AG08395 (cell line): Measurements from ENCODE around the gene TMEM221.

Source experiments
- DNase-seq: peaks from one replicate; pipeline ENCODE4 v3.0.0; 2012; ENCODE audit warnings: mixed read lengths, low spot score

The TMEM221 gene

DNA sequence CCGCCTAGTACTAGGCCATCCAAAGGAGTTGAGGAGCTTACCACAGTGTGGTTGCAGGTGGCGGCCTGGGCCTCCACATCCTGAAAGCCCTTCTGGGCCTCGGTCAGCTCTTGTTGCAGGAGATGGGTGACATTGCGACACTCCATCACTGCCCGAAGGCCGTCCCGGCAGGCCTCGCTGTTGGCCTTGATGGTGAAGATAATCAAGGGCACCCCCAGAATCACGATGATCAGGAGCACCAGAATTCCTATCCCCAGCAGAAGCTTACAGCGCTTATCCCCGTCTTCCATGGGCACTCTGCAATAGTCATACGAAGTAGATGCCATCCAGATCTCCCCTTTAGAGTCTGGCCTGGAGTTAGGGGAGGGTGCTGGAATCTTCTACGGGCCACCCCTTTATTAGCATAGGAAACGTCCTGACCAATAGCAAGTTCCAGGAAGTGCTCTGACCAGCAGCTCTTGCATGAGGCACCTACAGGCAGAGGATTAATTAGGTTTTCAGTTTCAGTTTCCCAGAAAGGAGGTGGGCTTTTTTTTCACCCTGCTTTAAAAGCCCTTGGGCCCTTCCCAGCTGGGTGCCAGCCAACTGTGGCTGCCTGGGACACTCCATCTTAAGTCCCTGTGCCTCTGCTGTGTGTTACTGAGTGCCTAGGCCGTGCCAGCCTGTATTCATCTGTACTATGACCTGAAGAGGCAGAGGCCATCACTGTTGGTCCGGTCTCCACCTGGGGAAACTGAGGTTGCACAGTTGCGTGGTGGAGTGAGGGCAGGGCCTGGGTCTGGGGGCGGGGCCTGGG, 43.0 kb downstream of the TMEM221 start, which contains the start of gene BST2:
TSS of gene BST2 (minus strand) at position 381 of the 796 bp plus-strand sequence. CDS start at position 326, 55 bp downstream.
- DNase-seq, result peak; percentile 52

DNA sequence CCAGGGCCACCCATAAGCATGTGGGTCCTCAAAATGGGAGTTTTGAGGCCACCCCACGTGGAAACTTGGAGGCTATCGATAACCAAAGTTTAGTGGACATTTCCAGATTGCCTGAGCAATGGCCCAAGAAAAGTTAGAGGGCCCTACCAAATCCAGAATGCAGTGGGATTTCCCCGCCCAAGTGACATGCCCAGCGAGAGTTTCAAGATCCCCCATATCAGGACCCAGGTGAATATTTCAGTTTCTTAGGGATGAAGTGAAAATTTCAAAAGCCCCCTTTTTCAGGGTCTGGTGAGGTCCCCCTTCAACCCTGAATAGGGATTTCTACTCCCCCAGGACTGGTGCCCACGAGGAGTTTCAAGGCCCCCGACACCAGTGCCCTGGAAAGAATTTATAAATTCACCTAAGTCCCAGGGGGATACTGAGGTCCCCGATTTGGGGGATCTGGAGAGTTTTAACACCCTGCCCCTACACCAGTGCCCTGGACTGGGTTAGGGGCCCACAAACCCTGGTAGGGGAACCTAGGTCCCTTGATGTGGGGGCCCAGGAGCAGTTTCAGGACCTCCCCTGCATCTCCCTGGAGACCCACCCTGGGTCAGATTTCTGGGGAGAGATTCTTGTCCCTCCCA, 43.7 kb downstream of the TMEM221 start:
- DNase-seq, result no peak

DNA sequence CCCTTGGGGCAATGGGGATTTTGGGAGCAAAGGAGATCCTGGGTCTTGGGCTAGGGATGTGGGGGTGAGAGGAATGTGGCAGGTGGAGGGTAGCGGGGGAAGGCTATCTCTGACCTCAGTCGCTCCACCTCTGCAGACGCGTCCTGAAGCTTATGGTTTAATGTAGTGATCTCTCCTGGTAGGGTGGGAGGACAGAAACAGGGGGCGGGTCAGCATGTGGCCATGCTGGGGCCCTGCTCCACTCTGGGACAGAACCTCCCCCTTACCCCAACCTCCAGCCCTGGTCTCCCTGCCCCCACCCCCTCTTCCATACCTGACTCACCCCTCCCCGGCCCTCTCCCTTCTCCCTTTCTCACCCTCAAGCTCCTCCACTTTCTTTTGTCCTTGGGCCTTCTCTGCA, 44.5 kb downstream of the TMEM221 start:
- DNase-seq, result no peak

DNA sequence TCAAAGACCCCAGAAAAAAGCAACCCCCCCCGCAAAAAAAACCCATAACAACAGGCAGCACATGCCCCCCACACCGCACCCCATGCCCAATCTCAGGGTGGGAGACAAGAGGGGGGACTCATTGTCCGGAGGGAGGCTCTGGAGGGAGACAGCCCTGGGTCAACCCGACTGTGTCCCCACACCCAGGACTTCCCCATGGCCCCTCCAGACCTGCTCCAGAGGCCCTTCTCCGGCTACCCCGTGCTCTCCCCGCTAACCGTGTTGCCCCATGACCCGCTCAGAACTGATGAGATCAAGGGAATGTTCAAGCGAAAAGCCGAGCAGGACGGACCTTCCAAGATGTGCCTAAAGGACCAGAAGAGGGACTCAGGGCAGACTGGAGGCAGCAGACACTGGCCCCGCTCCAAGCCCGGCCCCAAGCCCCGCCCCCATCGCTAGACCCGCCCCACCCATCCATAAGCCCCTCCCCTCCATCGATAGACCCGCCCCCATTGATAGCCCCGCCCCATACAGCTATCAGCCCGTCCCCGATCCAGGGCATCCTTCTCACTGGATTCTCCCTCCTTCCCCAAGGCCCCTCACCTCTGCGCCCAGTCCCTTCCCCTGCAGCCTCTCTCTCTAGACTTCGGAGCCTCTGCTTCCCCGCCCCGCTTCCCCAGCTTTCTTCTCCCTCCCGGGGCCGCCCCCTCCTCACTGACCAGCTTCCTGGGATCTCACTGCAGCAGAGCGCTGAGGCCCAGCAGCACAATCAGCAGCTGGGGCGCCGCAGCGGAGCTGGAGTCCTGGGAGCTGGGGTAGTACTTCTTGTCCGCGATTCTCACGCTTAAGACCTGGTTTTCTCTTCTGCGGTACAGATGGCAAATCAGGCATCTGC, 45.2 kb downstream of the TMEM221 start:
- DNase-seq, result peak; percentile 68

DNA sequence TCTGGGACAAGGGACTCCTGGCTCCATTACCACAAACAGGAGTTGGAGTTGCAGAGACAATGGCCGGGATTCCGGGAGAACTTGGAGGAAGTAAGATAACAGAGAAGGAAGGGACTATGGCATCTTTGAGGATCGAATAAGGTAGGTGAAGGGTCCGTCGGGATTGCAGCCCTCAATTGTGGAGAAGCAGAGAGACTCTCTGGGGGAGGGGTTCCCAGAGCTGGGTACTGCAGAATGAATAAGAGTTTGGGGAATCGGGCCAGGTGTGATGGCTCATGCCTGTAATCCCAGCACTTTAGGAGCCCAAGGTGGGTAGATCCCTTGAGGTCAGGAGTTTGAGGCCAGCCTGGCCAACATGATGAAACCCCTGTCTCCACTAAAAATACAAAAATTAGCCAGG, 46.8 kb downstream of the TMEM221 start:
- no peak for DNase-seq

DNA sequence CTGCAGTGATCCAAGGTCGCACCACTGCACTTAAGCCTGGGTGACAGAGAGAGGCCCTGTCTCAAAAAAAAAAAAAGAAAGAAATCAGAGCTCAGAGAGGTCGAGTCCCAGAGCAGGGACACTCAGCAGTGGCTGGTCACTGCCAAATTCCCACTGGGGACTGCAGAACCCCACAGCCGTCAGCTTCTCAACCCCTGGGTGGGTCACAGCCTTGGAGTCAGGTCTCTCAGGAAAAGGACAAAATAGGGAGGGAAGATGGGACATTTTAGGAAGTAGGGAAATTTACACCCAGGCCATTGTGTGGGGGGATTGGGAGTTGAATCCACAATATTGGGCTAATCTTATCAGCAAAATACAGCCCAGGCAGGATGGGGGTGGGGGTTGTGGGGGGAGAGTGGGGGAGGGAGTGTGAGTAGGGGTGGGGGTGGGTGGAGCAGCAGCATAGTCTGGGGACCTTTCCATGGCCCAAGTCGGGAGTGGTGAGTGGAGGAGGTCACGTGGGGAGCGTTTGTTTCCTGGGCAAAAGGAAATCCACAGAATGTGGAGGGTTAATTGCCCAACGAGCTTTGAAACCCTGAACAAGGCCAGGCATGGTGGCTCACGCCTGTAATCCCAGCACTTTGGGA, 49.5 kb downstream of the TMEM221 start:
- no peak for DNase-seq

DNA sequence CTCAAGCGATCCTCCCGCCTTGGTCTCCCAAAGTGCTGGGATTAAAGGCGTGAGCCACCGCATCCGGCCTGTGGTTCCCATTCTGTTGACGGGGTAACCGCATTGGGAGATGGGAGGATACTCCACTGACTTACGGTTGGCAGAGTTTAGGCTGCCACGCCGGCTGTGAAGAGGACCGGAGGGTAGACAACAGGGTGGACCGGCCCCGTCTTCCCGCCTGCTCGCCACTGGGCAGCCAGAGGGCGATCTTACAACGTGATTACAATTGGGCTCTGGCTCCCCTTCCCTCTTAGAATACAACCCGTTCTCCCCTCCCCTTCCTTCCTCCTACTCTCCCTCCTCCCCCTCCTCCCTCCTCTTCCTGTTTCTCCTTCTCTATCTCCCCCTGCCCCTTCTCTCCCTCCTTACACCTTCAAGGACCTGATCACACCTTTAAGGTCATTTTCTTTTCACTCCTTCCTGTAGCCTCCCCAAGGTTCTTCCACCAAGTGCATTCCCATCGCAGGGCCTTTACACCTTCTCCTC, 53.5 kb downstream of the TMEM221 start:
- DNase-seq, result peak; percentile 72

DNA sequence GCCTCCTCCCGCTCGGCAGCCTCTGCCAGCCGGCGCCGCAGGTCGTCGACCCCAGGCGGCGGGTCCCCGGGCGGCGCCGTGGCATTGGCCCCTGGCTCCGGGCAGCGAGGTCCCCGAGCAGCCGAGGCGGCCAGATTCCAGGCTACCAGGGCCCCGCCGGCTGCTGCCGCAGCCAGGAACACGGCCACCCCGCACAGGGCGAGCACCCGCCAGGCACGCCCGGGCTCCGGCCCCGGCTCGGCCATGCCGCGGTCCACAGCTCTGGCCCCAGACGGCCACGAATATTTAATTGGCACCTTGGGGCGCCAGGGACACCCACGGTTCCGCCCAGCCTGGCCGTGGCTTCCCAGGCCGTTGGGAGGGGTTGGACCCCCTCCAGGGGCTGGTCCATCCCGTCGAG, 54.6 kb downstream of the TMEM221 start, which contains the start of gene CCDC194:
TSS of gene CCDC194 (minus strand) at position 283 of the 400 bp plus-strand sequence. CDS start at position 245, 38 bp downstream.
- no peak for DNase-seq

DNA sequence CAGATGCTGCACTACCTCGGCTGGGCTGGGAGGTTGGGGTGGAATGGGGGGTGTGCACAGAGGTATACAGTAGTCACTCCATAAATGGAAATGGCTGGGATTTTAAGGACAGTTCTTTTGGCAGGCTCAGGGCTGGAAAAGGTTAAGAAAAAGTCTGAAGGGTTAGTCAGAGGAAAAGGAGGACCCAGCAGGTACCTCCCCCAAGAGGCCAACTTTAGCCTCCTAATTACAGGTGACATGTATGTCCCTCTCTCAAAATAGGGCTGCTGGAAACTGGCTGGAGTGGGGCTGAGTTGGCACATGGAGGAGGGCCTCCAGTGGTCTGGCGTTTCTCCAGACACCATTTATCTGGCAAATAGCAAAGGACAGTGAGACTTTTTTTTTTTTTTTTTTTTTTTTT, 55.5 kb downstream of the TMEM221 start:
- DNase-seq, result no peak

DNA sequence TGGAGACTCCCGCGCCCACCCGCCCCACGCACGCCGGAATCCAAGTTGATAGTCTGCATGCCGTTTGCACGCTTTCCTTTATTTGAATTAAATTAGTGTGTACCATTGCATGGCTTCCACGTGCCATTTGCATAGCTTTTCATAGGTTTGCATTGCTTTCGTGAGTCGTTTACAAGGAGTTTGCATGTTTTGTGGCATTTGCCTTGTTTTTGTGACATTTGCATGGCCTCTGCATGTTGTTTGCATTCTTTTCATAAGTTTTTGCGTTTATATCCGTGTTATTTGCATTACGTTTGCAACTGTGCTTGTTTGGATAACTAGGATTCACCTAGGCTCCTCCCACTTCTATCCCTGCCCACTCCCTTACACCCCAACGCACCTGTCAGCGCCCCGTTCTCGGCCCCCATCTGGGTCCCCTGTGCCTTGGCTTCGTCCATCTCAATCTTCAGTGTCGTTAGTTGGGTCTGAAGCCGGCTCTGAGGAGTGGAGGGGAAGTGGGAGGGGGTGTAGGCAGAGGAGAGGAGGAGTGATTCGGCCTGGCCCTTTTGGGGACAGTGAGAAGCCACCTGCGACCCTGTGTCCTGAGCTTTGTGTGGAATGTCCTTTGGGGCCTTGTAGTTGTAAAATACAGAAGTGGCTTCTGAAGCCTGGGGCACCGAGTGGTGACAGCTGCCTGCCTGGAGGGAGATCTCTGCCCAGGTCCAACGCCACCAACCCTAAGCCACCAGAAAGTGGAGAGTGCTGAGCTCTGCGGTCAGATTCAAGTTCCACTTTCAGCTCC, 56.9 kb downstream of the TMEM221 start:
- DNase-seq, result no peak

DNA sequence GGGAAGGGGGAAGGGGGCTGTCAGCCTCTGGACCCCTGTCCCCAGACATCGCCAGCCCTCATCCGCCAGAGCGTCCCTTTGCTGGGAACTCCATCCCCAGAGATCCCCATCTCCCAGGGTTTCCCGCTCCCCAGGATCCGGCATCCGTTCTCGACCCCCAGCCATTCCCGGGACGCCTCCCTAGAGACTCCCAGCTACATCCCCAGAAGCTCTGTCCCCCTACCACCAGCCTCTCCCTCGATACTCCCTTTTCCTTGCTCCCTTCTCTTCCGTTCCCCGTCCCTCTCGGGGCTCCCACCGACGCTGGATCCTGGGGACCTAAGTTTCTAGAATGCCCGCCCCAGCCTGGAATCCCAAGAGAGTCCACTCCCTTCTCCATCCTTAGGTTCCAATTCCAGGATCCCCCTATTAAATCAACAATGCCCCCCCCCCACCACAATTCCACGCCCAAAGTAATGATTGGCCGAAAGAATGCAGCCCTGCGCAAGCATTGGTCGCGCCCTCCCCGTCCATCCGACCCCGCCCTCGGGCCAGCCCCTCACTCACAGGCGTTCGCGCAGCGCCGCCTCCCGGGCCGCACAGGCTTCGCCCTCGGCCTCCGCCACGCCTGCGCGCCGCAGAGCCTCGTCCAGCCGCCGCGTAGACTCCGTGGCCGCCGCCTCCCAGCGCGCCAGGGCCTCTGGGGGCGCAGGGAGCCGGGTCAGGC, 57.6 kb downstream of the TMEM221 start:
- peak; percentile 98 for DNase-seq

DNA sequence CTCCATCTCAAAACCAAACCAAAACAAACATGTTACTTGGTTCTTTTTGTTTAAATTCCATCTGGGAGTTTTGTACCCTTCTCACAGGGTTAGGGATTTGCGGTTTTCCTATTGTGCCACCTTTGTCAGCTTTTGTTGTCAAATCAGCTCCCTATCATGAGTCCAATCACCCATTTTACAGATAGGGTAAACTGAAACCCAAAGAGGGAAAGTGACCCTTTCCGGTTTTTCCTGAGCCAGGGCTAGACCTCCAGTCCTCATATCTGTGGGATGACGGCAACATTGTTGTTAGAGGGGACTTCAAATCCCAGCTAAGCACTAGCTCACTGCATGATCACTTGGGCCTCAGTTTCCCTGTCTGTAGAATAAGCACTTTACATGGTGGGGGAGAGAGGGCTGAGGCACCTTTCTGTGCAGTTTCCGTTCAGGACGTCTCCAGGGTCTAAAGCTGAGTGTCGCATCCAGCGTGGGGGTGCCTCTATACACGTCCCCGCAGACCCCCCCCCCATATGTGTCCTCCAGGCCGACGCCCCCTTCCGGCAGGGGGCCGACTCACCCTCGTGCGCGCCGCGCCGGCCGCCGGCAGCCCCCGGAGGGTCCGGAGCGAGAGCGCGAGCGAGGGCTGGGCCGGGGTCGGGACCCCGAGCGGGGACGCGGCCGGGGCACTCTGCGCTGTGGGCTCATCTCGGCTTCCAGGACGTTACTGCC, 58.4 kb downstream of the TMEM221 start:
- DNase-seq, result no peak

DNA sequence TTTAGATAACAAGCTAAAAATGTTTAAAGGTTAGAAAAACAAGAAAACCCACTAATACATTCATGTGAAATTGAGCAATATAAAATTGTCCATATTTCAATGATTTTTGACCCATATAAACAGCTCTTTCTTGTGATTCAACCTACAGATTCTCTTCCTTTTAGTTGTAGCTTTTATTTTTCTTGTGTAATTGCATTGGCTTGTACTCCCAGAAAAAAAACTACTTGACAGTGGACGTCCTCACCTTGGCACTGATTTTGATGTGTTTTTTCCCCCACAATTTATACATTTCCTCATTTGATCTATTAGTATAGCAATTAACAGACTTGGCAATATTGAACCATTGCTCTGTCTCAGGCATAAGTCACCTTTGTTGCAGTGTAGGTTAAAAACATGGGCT, 59.2 kb downstream of the TMEM221 start:
- DNase-seq, result no peak

DNA sequence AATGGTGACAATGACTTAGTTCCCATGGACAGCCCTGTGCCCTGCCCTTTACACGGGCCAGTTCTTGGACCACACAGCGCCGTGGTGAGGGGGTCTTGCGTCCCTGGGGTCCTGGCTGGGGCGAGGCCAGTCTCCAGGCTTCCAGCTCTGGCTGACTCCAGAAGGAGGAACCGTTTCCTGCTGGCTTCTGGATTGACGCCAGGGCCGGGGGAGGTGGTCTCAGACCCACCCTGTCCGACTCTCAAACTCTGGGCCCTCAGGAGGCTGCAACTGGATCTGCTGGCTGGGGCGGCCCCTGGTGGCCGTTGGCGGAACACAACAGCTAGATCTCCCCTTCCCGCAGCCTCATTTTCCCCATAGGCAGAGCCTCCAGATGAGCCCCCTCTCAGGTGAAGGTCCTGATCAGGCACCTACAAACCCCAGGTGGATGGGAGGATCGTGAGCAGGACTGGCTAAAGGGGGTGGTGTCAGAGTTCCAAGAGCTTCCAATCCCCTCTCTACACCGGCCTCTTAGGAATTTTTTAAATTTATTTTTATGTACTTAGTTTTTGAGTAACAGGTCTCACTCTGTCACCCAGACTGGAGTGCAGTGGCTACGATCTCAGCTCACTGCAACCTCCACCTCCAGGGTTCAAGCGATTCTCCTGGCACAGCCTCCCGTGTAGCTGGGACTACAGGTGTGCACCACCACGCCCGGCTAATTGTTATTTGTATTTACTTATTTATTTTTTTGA, 62.4 kb downstream of the TMEM221 start:
- peak; percentile 75 for DNase-seq
